ENCODE measurements around the gene MON1A. TPM values are rescaled to one million over a fixed set of nuclear protein-coding genes. Genes with fewer than 3 reads are reported as not detected.
"Not testable (repeated sequence)": the region's sequence is repeated elsewhere in the genome, so short reads cannot be mapped to it uniquely, and the experiment has no call there.

The MON1A gene
- total RNA-seq, 1 donor = 13.0 TPM

DNA sequence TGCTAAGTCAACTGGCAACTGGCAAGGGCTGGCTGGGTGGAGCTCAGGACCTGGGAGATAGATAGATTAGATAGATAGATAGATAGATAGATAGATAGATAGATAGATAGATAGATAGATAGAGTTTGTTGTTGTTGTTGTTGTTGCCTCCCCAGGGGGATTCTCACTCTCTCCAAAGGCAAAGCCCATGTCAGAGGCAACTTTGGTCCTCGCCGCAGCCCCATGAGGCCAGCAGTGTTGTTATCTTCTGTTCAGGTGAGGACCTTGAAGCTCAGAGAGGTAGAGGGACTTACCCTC lies 18.5 kb downstream of the MON1A start:
- no peaks in the 10 kb centered on the region for H3K27me3 ChIP-seq (ENCODE audit: insufficient read depth, low read length)
- H2AFZ ChIP-seq (ENCODE audit: low read length) = no peak overlapping the region
- H3K4me1 ChIP-seq (ENCODE audit: insufficient read depth, low read length) = peaks cover 1% of the 10 kb centered on the region
- H3K4me2 ChIP-seq (ENCODE audit: insufficient read depth, low read length) = no peak overlapping the region
- H3K9me3 ChIP-seq (ENCODE audit: low read depth, low read length) = no peaks in the 10 kb centered on the region
- peaks cover 6% of the 10 kb centered on the region for H3K36me3 ChIP-seq (ENCODE audit: insufficient read depth, low read length)
- peak; percentile 55 for DNase-seq (ENCODE audit: insufficient read length, low spot score, missing footprints)
- no peak overlapping the region for H3K4me3 ChIP-seq (ENCODE audit: insufficient read depth, low read length)
- no peak overlapping the region for H3K27ac ChIP-seq (ENCODE audit: low read depth, low read length)
- TF ChIP-seq, protein P1, sequence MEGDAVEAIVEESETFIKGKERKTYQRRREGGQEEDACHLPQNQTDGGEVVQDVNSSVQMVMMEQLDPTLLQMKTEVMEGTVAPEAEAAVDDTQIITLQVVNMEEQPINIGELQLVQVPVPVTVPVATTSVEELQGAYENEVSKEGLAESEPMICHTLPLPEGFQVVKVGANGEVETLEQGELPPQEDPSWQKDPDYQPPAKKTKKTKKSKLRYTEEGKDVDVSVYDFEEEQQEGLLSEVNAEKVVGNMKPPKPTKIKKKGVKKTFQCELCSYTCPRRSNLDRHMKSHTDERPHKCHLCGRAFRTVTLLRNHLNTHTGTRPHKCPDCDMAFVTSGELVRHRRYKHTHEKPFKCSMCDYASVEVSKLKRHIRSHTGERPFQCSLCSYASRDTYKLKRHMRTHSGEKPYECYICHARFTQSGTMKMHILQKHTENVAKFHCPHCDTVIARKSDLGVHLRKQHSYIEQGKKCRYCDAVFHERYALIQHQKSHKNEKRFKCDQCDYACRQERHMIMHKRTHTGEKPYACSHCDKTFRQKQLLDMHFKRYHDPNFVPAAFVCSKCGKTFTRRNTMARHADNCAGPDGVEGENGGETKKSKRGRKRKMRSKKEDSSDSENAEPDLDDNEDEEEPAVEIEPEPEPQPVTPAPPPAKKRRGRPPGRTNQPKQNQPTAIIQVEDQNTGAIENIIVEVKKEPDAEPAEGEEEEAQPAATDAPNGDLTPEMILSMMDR (IDR thresholded peaks at IDR 0.05; ENCODE audit: extremely low read depth, low read depth, low read length) = no peak
- no peaks in the 10 kb centered on the region for H3K79me2 ChIP-seq (ENCODE audit: insufficient read depth, low read length)
- peaks cover 6% of the 10 kb centered on the region for H4K20me1 ChIP-seq (ENCODE audit: insufficient read depth, low read length)

DNA sequence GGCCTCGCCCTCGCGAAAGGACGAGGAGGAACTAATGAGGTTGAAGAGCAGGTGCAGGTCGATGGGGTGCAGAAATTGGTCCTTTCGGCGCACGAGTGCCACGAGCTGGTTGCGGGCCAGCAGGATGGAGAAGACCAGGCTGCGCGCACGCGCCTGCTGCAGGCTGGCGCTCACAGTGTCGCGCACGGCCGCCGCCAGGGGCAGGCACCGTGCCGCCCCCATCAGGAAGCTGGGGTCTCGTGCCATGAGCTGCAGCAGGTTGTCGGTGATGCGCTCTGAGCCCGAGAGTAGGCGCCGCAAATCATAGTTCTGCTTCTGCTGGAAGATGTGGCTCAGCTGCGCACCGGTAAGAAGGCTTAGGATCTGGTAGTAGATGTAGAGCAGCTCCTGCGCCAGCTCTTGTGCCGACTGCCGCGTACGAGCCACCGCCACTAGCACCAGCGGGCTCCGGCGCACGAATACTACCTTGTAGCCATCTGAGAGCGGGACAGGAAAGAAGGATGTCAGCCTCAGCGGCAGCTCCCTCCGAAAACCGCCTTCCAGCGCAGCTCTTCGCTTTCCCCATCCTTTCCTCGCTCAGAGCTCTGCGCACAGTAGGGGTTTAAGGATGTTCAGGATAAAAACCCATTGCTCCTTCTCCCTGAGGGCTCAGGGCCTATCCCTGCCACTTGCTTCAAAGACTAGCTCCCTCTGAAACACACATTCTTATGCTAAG lies 19.0 kb downstream of the MON1A start:
- peak; percentile 27 for DNase-seq (ENCODE audit: insufficient read length, low spot score, missing footprints)
- no peaks in the 10 kb centered on the region for H3K27me3 ChIP-seq (ENCODE audit: insufficient read depth, low read length)
- H3K4me1 ChIP-seq (ENCODE audit: insufficient read depth, low read length) = peaks cover 6% of the 10 kb centered on the region
- H3K79me2 ChIP-seq (ENCODE audit: insufficient read depth, low read length) = no peaks in the 10 kb centered on the region
- TF ChIP-seq, protein P1 (IDR thresholded peaks at IDR 0.05; ENCODE audit: extremely low read depth, low read depth, low read length) = no peak
- no peak overlapping the region for H3K4me2 ChIP-seq (ENCODE audit: insufficient read depth, low read length)
- no peak overlapping the region for H3K4me3 ChIP-seq (ENCODE audit: insufficient read depth, low read length)
- H3K9me3 ChIP-seq (ENCODE audit: low read depth, low read length) = no peaks in the 10 kb centered on the region
- H3K36me3 ChIP-seq (ENCODE audit: insufficient read depth, low read length) = peaks cover 6% of the 10 kb centered on the region
- H4K20me1 ChIP-seq (ENCODE audit: insufficient read depth, low read length) = peaks cover 6% of the 10 kb centered on the region
- no peak overlapping the region for H2AFZ ChIP-seq (ENCODE audit: low read length)
- no peak overlapping the region for H3K27ac ChIP-seq (ENCODE audit: low read depth, low read length)

DNA sequence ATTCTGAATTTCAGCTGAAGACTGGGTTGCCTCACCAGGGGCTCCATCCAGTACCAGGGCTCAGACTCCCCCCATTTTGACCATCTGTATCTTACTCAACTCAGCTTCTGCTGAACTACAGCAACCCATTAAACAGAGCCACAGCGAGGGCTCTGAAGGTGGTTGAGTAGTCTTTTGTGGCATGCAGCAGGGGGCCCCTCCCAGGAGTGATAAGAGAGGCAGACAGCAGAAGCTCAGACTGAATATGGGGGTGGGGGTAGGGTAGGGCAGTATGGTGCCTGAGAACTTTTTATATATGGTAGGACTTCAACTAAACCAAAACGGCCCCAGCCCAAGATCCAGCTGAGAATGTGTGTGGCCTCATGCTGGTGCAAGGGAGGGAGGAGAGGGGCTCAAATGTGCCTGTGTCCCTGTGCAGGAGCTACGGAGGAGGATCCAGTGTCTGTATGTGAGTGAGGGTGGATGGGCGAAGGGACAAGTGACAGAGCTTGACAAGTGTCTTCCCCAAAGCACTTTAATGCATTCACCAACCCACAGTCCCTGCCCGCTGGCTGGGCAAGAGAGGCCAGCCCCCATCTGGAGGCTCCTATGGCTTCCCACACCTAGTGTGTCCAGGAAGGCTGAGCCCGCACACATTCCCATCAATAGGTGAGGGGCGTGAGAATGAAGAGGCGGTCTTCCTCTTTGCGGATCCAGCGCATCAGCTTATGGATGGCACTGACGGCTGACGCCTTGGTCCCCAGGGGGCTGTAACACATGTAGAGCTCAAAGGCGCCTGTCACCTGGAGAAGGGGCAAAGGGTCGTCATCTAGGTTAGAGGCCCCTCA lies 21.0 kb downstream of the MON1A start:
- Histone ChIP-seq H3K36me3 (ENCODE audit: insufficient read depth, low read length) (peaks cover 6% of the 10 kb centered on the region), H3K27me3 (ENCODE audit: insufficient read depth, low read length) (no peaks in the 10 kb centered on the region), H3K79me2 (ENCODE audit: insufficient read depth, low read length) (no peaks in the 10 kb centered on the region), H4K20me1 (ENCODE audit: insufficient read depth, low read length) (peaks cover 6% of the 10 kb centered on the region), H3K9me3 (ENCODE audit: low read depth, low read length) (no peaks in the 10 kb centered on the region), H3K27ac (ENCODE audit: low read depth, low read length) (no peak overlapping the region), H3K4me2 (ENCODE audit: insufficient read depth, low read length) (no peak overlapping the region), H3K4me1 (ENCODE audit: insufficient read depth, low read length) (peaks cover 7% of the 10 kb centered on the region), H3K4me3 (ENCODE audit: insufficient read depth, low read length) (no peak overlapping the region), H2AFZ (ENCODE audit: low read length) (no peak overlapping the region)
- TF ChIP-seq, protein P1 (IDR thresholded peaks at IDR 0.05; ENCODE audit: extremely low read depth, low read depth, low read length) = no peak
- peak; percentile 56 for DNase-seq (ENCODE audit: insufficient read length, low spot score, missing footprints)

DNA sequence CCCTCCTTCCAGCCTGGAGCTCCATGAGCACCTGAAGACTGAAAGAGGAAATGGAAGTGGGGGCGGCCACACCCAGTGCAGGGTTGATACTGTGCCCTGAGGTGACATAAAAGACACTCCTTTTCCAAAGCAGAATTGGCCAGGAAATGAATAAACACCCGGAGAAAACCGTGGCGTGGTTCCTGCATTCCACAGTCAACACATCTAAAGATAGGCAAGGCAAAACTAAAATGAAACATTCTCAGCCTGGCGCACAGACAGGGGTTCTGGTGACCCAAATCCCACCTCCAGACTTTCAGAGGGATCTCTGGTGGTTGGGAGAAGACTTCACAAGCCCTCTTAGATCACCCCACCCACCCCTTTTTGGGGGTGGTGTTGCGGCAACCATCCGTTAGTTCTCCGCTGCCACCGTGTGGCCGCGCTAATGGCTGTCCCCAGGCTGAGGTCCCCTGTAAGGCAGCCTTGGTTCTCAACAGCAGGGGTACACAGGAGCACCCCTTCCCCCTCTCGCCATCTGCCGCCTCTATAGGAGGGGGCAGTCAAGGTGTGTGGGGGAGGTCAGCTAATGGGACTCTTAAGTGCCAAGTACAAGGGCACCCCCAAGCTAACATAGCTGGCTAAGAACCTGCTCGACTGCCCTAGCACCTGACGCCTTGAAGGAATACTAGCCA lies 23.4 kb downstream of the MON1A start:
- H3K4me2 ChIP-seq (ENCODE audit: insufficient read depth, low read length) = peak overlapping the region; percentile 80

DNA sequence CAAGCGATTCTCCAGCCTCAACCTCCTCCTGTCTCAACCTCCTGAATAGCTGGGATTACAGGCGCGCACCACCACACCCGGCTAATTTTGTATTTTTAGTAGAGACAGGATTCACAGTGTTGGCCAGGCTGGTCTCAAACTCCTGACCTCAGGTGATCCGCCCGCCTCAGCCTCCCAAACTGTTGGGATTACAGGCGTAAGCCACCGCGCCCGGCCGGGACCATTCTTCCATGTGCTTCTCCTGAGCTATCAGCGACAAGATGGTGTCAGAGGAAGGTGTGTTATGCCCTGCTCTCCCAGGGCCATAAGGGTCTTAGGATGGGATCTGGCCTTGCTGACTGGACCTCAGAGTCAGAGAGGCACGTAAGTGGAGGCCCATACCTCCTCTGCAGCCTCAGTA lies 25.2 kb downstream of the MON1A start:
- peaks cover 17% of the 10 kb centered on the region for H3K4me1 ChIP-seq (ENCODE audit: insufficient read depth, low read length)
- H3K79me2 ChIP-seq (ENCODE audit: insufficient read depth, low read length); H3K27me3 ChIP-seq (ENCODE audit: insufficient read depth, low read length); H3K36me3 ChIP-seq (ENCODE audit: insufficient read depth, low read length); H3K27ac ChIP-seq (ENCODE audit: low read depth, low read length); H4K20me1 ChIP-seq (ENCODE audit: insufficient read depth, low read length); H2AFZ ChIP-seq (ENCODE audit: low read length); H3K4me3 ChIP-seq (ENCODE audit: insufficient read depth, low read length); H3K9me3 ChIP-seq (ENCODE audit: low read depth, low read length); H3K4me2 ChIP-seq (ENCODE audit: insufficient read depth, low read length): not testable (repeated sequence)
- peak; percentile 53 for DNase-seq (ENCODE audit: insufficient read length, low spot score, missing footprints)

More for the DNA sequence above, 23.4 kb downstream of the MON1A start:
- peak; percentile 98 for DNase-seq (ENCODE audit: insufficient read length, low spot score, missing footprints)
- H3K4me1 ChIP-seq (ENCODE audit: insufficient read depth, low read length) = peaks cover 9% of the 10 kb centered on the region
- no peaks in the 10 kb centered on the region for H3K36me3 ChIP-seq (ENCODE audit: insufficient read depth, low read length)
- no peaks in the 10 kb centered on the region for H4K20me1 ChIP-seq (ENCODE audit: insufficient read depth, low read length)
- TF ChIP-seq, protein P1 (IDR thresholded peaks at IDR 0.05; ENCODE audit: extremely low read depth, low read depth, low read length) = peak; percentile 68
- no peaks in the 10 kb centered on the region for H3K27me3 ChIP-seq (ENCODE audit: insufficient read depth, low read length)
- H3K79me2 ChIP-seq (ENCODE audit: insufficient read depth, low read length) = no peaks in the 10 kb centered on the region
- no peaks in the 10 kb centered on the region for H3K9me3 ChIP-seq (ENCODE audit: low read depth, low read length)
- no peak overlapping the region for H3K27ac ChIP-seq (ENCODE audit: low read depth, low read length)
- H2AFZ ChIP-seq (ENCODE audit: low read length) = peak overlapping the region; percentile 79
- H3K4me3 ChIP-seq (ENCODE audit: insufficient read depth, low read length) = peak overlapping the region; percentile 59
